ENCODE measurements around the gene YBX1.

The YBX1 gene

GRCh38 chr1:42730988-42731387 is 48.8 kb downstream of the YBX1 start:
- TF ChIP-seq REST (IDR thresholded peaks at IDR 0.05; ENCODE audit: insufficient read depth in 1 of 2, low read depth in 2 of 2, low read length in 2 of 2): no peak
- TF ChIP-seq FOXP2 (optimal IDR thresholded peaks at IDR 0.05; ENCODE audit: borderline replicate concordance, extremely low read depth, extremely low read length, insufficient read depth): no peak
- no peak for TF ChIP-seq SIN3A (IDR thresholded peaks at IDR 0.05; ENCODE audit: borderline replicate concordance, insufficient read depth, low read length)
- no peak for TF ChIP-seq TAF1 (IDR thresholded peaks at IDR 0.05; ENCODE audit: borderline replicate concordance, insufficient read depth, low read length)
- no peak for TF ChIP-seq POLR2AphosphoS5 (IDR thresholded peaks at IDR 0.05; ENCODE audit: low read depth, low read length)

DNA sequence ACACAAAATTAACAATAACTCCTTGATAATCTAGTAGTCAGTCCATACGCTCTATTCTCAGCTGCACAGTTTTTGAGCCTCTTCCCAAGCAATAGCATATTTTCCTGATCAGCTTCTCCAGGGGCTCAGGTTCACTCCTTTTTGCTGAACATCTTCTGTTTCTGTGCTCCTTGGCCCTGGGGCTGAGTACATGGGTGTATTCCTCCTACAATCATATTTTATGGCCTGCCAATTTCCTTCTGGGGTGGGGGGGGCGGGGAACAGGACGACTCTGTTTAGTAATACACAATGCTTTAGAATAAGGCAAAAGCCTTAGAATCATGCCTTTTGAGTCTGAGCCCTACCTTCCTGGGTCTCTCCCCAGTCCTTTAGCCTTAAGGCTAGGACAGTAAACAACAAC is 49.4 kb downstream of the YBX1 start:
- TF ChIP-seq POLR2AphosphoS5 (IDR thresholded peaks at IDR 0.05; ENCODE audit: low read depth, low read length) (no peak), SIN3A (IDR thresholded peaks at IDR 0.05; ENCODE audit: borderline replicate concordance, insufficient read depth, low read length) (no peak), FOXP2 (optimal IDR thresholded peaks at IDR 0.05; ENCODE audit: borderline replicate concordance, extremely low read depth, extremely low read length, insufficient read depth) (no peak), TAF1 (IDR thresholded peaks at IDR 0.05; ENCODE audit: borderline replicate concordance, insufficient read depth, low read length) (no peak), REST (IDR thresholded peaks at IDR 0.05; ENCODE audit: insufficient read depth in 1 of 2, low read depth in 2 of 2, low read length in 2 of 2) (no peak)

DNA sequence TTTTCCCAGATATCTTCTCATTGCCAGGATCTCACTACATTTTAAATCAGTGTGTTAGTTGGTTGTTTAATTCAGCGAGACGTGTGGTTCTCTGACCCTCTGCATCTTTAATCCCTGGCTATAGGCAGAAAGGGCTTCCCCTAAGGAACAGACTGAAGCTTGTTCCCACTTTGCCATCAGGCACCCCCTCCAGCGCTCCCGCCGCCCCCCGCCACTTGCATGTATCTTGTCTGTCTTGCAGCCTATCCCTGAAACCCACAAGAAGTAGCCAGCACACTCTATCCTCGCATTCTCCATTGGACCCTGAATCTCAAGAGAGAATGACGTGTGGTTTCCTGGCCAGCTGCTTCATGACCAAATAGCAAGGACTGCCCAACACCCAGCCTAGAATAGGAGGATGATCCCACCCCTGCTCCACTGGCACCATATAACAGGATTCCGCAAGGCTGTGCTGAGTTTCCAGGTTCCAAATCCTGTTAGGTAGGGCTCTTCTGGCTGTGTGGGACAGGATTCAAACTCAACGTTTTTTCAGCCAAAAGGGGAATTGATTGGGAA is 50.0 kb downstream of the YBX1 start:
- TF ChIP-seq REST (IDR thresholded peaks at IDR 0.05; ENCODE audit: insufficient read depth in 1 of 2, low read depth in 2 of 2, low read length in 2 of 2) (no peak), SIN3A (IDR thresholded peaks at IDR 0.05; ENCODE audit: borderline replicate concordance, insufficient read depth, low read length) (no peak), POLR2AphosphoS5 (IDR thresholded peaks at IDR 0.05; ENCODE audit: low read depth, low read length) (no peak), FOXP2 (optimal IDR thresholded peaks at IDR 0.05; ENCODE audit: borderline replicate concordance, extremely low read depth, extremely low read length, insufficient read depth) (no peak), TAF1 (IDR thresholded peaks at IDR 0.05; ENCODE audit: borderline replicate concordance, insufficient read depth, low read length) (no peak)

- TF ChIP-seq REST (IDR thresholded peaks at IDR 0.05; ENCODE audit: insufficient read depth in 1 of 2, low read depth in 2 of 2, low read length in 2 of 2): no peak
- TF ChIP-seq SIN3A (IDR thresholded peaks at IDR 0.05; ENCODE audit: borderline replicate concordance, insufficient read depth, low read length): no peak
- no peak for TF ChIP-seq TAF1 (IDR thresholded peaks at IDR 0.05; ENCODE audit: borderline replicate concordance, insufficient read depth, low read length)
- no peak for TF ChIP-seq FOXP2 (optimal IDR thresholded peaks at IDR 0.05; ENCODE audit: borderline replicate concordance, extremely low read depth, extremely low read length, insufficient read depth)
- TF ChIP-seq POLR2AphosphoS5 (IDR thresholded peaks at IDR 0.05; ENCODE audit: low read depth, low read length): no peak
Observed at GRCh38 chr1:42733415-42734200, 51.4 kb downstream of the YBX1 start.
